NCI-H2171 treated with DMSO at 0.1 percent for 48 hours (cell line): ENCODE measurements around the gene AP3D1.

Source experiments
- DNase-seq: peaks from one replicate; lab custom pipeline; 2025; lab: John Stamatoyannopoulos, UW

Gene AP3D1

GRCh38 chr19:2084993-2085720 lies 66.2 kb downstream of the AP3D1 start:
- DNase-seq: no peak

DNA sequence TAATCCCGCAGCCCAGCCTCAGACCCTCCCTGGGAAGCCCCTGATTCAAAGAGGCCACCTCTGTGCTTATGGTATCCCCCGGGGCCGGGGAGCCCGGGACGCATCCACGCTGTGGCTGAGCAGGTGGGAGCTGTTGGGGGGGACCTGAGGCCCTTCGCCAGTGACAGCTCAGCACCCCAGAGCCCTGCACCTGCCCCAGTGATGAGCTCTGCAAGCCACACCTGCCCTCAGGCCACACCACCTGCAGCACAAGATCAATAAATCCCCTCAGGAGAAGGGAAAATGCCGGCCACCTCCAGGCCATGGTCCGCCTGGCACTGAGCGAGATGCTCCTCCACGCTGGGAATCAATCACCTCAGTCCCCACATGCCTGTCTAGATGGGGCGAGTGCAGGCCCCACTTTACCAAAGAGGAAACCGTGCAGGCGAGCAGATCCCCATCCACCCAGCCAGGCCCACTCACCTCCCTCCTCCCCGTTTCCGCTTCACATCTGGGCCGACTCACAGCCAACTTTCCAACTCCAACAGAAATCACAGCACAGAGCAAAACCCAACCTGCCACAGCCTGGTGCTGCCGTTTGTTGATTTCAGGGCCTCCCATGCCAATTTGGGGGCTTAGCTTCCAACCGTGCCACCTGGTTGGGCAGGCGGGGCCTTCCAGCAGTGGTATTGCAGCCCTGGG lies 68.1 kb downstream of the AP3D1 start:
- no peak for DNase-seq

DNA sequence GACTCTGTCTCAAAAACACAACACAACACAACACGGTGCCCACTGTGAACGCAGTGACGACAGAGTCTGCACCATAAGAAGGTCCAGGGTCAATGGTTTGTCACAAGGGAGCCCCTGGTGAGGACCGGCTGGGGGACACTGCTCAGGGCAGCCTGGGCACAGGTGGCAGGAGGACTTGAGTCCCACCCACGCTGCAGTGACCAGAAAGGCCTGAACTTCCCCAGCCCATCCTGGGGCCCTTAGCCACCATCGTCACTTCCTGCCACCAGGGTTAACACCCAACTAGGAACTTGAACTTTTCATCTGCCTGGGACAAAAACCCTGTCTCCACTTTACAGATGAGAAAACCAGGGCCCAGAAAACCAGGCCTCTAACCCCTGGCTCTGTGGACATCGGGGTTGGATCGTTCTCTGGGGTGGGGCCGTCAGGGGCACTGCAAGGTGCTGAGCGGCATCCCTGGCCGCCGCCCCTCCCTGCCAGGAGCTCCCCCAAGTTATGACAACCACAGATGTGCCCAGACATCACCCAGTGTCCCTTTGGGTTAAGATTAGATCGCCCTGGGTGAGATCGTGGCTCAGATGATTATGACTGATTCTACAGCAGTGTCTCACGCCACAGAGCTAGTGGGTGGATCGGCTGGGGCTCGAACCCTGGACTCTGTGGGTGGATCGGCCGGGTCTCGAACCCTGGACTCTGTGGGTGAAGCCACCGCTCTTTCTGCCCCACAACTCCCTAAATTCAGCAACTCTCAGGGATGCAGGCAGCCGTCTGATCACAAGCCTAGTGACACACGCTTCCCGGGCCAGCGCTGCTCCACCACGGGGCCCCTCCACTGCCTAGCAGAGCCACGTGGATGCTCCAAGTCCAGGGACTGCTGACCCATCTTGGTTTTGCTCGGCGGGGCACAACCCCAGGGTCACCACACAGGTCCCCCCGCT lies 69.2 kb downstream of the AP3D1 start:
- no peak for DNase-seq

DNA sequence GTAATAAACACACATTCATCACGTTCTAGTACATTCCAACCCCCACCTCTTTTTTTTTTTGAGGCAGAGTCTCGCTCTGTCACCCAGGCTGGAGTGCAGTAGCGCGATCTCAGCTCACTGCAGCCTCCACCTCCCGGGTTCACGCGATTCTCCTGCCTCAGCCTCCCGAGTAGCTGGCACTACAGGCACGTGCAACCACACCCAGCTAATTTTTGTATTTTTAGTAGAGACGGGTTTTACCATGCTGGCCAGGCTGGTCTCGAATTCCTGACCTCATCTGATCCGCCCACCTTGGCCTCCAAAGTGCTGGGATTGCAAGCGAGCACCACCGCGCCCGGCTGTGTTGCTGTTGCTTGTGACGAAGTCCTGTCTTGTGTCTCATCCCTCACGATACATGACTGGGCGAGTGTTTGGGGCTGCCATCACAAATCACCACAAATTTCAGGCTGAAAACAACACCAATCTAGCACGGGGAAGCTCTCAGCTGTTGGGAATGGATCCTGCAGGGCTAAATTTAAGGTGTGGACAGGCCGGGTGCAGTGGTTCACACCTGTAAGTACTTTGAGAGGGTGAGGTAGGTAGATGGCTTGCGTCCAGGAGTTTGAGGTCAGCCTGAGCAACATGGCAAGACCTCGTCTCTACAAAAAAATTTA lies 70.9 kb downstream of the AP3D1 start:
- DNase-seq: no peak

- no peak for DNase-seq
Measured at GRCh38 chr19:2079865-2080301, 71.5 kb downstream of the AP3D1 start.

DNA sequence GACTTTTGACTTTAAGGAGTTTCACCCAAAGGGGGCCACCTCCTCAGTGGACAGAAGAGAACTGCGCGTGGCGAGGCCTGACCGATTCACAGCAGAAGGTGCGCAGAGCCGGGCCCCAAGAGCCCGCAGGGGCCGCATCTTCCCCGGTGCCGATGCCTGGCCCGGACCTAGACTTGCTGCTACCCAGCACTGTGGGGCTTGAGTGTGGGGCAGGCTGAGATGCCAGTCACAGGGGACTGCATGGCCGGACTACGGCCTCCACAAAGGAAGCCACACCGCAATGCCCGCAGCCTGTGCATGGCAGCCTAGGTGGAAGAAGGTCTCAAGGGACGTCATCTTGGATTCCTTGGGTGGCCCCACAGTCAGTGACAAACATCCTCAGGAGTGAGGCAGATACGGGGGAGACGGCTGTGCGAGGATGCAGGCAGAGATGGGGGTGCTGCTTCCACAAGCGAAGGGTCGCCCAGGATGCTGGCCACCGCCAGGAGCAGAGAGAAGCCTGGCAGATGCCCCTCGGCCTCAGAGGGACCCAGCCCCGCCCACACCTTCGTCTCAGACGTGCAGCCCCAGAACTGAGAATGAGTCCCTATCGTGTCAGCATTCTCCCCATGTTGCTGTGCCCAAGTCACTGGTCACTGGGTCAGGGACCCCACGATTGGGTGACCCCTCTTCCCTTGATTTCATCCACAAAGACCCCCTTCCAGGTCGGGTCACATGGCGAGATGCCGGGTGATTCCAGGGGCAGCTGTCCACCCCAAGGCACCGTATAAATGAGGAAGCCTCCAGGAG lies 72.1 kb downstream of the AP3D1 start:
- no peak for DNase-seq

DNA sequence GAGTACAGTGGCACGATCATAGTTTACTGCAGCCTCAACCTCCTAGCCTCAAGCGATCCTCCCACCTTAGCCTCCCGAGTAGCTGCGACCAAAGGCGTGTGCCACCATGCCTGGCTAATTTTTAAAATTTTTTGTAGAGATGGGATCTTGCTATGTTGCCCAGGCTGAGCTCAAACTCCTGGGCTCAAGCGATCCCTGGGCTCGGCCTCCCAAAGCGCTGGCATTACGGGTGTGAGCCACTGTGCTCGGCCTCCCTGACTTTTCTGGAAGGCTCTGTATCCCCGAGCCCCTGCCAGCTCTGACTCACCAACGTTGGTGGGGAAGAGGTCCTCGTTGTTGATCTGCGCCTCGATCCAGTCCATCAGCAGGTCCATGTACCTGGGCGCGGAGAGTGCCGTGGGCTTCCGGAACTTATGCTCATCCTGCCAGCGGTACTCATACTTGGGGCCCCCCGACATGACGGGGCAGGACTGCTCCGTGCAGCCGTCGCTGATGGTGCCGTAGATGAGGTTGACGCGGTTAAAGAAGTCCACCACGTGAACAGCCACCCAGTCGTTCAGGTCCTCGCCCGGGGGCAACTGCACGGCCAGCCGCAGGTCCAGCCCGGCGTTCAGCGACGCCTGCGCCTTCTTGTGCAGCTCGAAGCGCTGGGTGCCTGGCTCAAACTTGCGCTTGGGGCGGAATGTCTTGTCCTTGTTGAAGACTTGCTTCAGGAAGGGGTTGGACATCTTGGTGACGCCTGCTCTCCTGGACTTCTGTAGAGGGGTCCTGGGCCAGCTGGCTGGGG lies 73.3 kb downstream of the AP3D1 start:
- DNase-seq: no peak

DNA sequence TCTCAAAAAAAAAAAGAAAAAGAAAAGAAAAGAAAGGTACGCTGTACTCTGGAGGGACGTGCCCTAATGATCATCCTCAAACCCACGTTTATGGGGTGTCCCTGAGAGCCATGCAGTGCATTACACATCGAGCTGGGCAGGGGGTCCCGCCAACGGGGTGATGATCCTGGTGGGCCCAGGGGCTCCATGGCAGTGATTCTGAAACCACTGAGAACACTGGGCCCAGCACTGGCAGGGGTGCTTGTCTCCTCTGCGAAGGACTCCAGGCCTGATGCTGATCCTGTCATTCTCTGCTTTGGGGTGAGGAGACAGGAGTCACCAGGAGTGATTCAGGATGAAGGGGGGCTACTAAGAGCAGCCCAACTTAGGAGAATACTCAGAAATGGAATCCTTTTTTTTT lies 74.0 kb downstream of the AP3D1 start:
- DNase-seq: no peak

GRCh38 chr19:2076526-2076944 lies 74.8 kb downstream of the AP3D1 start:
- no peak for DNase-seq

- no peak for DNase-seq
Measured at GRCh38 chr19:2072757-2073551, 78.4 kb downstream of the AP3D1 start.

DNA sequence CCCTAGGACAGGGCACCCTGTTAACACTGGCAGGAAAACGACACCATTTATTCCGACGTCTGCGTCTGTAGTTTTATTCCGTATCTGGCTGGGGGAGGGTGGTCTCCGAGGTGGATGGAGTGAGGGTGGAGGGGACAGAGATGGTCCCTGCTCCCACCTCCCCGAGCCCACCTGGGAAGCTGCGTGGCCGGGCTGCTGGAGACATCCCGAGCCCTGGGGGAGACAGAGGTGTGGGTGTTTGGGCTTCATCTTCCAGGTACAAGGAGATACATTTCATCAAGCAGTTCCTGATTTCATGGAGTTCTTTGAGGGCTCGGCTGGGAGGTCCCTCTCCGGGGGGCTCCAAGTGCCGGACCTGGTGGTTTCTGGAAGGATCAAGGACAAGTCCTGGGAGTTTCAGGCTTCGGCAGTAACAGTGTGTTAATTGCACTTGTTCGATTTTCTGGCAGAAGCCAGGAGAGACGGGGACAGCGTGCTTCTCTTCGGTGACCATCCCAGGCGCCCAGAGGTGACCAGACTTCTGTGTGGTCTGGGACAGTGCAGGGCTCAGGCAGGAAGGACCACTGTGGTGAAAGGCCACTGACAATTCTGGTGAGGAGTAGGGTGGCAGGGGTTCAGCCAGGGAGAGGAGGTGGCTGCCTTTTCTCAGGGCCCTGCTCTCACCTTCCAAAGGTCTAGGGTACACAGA lies 80.2 kb downstream of the AP3D1 start:
- no peak for DNase-seq

DNA sequence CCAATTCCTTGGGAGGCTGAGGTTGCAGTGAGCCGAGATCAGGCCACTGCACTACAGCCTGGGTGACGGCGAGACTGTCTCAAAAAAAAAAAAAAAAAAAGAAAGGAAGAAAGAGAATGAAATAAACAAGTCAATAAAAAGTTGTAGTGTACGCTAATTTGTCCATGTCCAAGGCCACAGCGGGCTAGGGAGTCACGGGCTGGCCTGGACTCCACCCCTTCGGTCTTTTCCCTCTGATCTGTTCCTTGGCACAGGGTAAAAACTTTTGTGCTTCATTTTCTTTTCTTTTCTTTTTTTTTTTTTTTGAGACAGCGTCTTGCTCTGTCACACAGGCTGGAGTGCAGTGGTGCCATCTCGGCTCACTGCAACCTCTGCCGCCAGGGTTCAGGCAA lies 80.9 kb downstream of the AP3D1 start:
- DNase-seq: no peak

GRCh38 chr19:2064788-2065524 lies 86.4 kb downstream of the AP3D1 start:
- DNase-seq: no peak

DNA sequence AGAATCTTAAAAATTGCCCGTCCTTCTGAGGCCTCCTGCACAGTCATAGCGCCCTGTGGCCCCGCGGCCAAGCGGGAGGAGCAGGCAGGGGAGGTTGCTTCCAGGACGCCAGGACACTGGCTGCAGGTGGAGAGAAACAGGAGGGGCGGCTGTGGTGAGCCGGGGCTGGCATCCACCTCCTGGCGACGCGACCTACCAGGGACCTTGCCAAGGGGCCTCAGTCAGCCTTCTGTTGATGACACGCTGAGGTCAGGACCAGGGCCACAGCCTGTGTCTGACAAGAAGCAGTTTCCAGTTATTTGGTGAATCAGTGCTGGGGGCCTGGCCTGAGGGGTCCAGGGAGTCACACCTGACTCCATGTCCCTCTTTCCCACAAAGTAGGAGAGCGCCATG lies 87.0 kb downstream of the AP3D1 start:
- no peak for DNase-seq

GRCh38 chr19:2063824-2064223 lies 87.5 kb downstream of the AP3D1 start:
- DNase-seq: no peak

DNA sequence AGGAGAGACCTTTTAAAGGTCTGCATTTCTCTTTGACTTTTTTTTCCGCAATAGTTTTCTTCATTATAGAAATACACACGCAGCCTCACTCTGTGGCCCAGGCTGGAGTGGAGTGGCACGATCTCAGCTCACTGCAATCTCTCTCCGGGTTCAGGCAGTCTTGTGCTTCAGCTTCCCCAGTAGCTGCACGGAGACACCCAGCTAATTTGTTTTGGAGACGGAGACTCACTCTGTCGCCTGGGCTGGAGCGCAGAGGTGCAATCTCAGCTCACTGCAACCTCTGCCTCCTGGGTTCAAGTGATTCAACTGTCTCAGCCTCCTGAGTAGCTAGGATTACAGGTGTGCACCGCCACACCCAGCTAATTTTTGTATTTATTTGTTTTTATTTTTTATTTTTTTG lies 88.6 kb downstream of the AP3D1 start:
- DNase-seq: no peak

DNA sequence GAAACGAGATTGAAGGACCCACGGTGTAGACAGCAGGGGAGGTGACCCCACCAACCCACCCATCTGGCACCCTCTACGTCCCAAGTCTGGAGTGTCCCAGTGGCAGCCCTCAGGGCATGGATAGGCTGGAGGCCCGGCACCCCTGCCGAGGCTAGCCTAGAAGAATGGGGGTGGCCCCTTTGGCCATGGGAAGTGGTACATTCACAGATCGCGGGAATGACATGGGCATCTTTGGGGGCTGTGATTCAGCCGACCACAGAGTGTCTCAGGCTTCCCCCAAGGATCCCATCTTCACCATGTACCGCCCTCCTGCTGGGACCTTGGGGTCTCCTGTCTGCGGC lies 89.0 kb downstream of the AP3D1 start:
- DNase-seq: no peak
